ENCODE measurements around the gene MYLK2. TPM values are rescaled to one million over a fixed set of nuclear protein-coding genes. Genes with fewer than 3 reads are reported as not detected.

The MYLK2 gene
- total RNA-seq, 1 experiment from 2014 or later = 0.50 TPM

DNA sequence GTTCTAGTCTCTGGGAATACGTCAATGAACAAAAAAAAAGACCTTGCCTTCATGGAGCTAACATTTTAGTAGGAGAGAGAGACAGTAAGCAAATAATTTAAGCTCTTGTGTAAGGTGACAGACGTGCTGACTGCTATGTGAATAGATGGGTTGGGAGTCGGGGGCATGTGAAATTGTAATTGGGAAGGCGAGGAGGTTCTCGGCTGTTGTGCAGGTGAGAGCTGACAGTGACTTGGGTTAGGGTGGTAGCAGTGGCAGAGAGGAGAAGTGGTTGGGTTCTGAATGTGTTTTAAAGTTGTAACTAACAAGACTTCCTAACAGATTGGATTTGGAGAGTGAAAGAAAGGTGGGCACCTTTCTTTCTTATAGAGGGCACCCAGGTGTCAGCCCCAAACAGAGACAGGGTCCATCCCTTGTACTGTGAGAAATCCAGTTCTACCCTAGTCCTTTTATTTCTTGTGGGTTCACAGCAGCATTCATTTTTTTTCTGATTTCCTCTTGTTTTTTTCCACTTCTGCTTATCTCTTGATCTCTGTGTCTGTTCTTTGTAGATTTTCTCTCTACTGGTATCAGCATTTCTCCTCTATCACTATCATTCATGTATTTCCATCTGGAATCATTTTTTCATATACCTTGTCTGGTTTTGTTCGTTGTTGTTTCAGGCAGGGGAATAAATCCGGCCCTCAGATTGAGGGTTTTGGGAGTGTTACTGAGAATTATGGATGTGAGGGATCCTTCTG, 15.4 kb upstream of the MYLK2 start:
- POLR2A ChIA-PET (ENCODE audit: unreplicated experiment) = no interaction called here
- TF ChIP-seq, protein P1, sequence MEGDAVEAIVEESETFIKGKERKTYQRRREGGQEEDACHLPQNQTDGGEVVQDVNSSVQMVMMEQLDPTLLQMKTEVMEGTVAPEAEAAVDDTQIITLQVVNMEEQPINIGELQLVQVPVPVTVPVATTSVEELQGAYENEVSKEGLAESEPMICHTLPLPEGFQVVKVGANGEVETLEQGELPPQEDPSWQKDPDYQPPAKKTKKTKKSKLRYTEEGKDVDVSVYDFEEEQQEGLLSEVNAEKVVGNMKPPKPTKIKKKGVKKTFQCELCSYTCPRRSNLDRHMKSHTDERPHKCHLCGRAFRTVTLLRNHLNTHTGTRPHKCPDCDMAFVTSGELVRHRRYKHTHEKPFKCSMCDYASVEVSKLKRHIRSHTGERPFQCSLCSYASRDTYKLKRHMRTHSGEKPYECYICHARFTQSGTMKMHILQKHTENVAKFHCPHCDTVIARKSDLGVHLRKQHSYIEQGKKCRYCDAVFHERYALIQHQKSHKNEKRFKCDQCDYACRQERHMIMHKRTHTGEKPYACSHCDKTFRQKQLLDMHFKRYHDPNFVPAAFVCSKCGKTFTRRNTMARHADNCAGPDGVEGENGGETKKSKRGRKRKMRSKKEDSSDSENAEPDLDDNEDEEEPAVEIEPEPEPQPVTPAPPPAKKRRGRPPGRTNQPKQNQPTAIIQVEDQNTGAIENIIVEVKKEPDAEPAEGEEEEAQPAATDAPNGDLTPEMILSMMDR (conservative IDR thresholded peaks at IDR 0.05) = no peak
- TF ChIP-seq EZH2 (IDR thresholded peaks at IDR 0.05; ENCODE audit: low read depth) = no peak
- DNase-seq = no peak
- CTCF ChIA-PET = no interaction called here
- no peaks in the 10 kb centered on the region for H3K4me1 ChIP-seq (replicated peaks; ENCODE audit: insufficient read depth)
- no peak overlapping the region for H3K4me3 ChIP-seq
- intact Hi-C loops (cut with micrococcal nuclease; ENCODE audit: unreplicated experiment) = no loop called here
- no peaks in the 10 kb centered on the region for H3K9me2 ChIP-seq (ENCODE audit: insufficient read depth)
- H3K4me2 ChIP-seq = no peak overlapping the region
- no peak overlapping the region for H3K27ac ChIP-seq
- H3K79me2 ChIP-seq (ENCODE audit: low read depth) = no peaks in the 10 kb centered on the region
- H3K27me3 ChIP-seq (ENCODE audit: insufficient read depth, low read depth) = no peaks in the 10 kb centered on the region
- H3F3A ChIP-seq (ENCODE audit: insufficient read depth, low read depth) = peaks cover 26% of the 10 kb centered on the region; the same call in 1 of the 2 replicates
- no peaks in the 10 kb centered on the region; the same call in 1 of the 2 replicates for H4K20me1 ChIP-seq (ENCODE audit: insufficient read depth)
- no peak overlapping the region for H2AFZ ChIP-seq
- peaks cover 12% of the 10 kb centered on the region for H3K36me3 ChIP-seq (ENCODE audit: low read depth)
- BruUV-seq (replicated peaks) = no TSS peak
- H3K9me3 ChIP-seq (ENCODE audit: insufficient read depth, low read depth) = no peaks in the 10 kb centered on the region

DNA sequence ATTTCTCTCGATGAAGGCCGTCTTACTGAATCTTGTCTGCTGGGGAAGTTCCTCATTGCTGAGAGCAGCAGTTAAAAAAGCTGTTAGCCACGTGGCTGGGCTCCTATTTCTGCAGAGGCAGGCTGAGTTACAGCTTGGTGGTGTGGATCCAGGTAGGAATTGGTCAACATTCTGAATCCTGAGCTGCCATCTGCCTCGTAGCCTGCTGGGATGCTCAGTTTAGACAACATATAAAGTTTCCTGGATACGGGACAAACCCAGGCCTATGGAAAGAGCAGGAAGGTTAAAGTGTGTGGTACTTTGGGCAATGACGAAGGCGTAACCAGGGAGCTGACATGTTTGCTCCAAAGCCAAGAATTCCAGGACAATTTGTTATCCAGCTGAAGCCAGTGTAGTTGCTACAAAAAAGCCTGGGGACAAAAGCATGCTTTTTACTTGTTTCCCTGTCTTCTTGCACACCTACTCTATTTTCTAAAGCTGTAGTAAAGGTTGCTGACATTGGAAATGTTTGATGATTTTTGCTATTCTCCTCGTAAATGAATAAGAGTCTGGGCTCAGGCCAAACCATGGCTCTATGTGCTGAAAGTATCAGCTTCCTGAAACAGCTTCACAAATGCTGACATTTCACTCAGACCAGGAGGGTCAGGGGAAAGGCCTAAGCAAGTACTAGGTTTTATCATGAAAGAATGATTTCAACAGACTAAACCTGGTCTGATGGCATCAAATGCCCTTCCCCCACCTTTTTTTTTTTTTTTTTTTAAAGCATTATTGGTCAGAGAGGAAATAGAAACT, 12.4 kb upstream of the MYLK2 start:
- H3K27ac ChIP-seq = no peak overlapping the region
- no peaks in the 10 kb centered on the region for H3K27me3 ChIP-seq (ENCODE audit: insufficient read depth, low read depth)
- DNase-seq = no peak
- ChIA-PET CTCF (interaction anchor here (0.6 kb wide), 1 partner anchor 292 kb away, joined by 5 read pairs; the partner anchor contains the start of gene HM13), POLR2A (ENCODE audit: unreplicated experiment) (no interaction called here)
- no peak overlapping the region for H3K4me2 ChIP-seq
- peaks cover 3% of the 10 kb centered on the region; the same call in 1 of the 2 replicates for H3K36me3 ChIP-seq (ENCODE audit: low read depth)
- peaks cover 28% of the 10 kb centered on the region for H3F3A ChIP-seq (ENCODE audit: insufficient read depth, low read depth)
- intact Hi-C loops (cut with micrococcal nuclease; ENCODE audit: unreplicated experiment) = no loop called here
- BruUV-seq (replicated peaks) = no TSS peak
- H3K9me3 ChIP-seq (ENCODE audit: insufficient read depth, low read depth) = no peaks in the 10 kb centered on the region
- TF ChIP-seq, protein P1 (conservative IDR thresholded peaks at IDR 0.05) = no peak
- TF ChIP-seq EZH2 (IDR thresholded peaks at IDR 0.05; ENCODE audit: low read depth) = no peak
- H3K79me2 ChIP-seq (ENCODE audit: low read depth) = no peaks in the 10 kb centered on the region
- no peak overlapping the region for H2AFZ ChIP-seq
- H3K4me1 ChIP-seq (replicated peaks; ENCODE audit: insufficient read depth) = peaks cover 8% of the 10 kb centered on the region; the same call in 1 of the 2 replicates
- H4K20me1 ChIP-seq (ENCODE audit: insufficient read depth) = peaks cover 5% of the 10 kb centered on the region; the same call in 1 of the 2 replicates
- no peak overlapping the region for H3K4me3 ChIP-seq
- H3K9me2 ChIP-seq (ENCODE audit: insufficient read depth) = no peaks in the 10 kb centered on the region

DNA sequence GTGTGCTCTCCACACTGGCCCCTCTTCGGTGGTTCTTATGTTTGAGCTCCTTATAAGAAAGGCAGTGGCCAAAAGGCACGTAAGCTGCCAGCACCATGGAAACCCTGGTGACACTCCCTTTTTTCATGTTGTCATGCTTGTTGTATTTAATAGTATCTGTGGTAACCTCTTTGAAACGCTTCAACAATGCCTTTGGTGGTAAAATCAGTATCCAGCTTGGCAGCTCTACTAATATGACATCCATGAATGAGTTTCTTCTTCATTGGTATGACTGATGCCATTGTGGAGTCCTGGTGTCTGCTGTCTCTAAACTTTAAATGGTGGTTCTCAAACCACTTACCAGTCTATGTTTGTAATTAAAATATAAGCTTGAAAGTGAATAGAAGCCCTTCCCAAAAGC, 10.7 kb upstream of the MYLK2 start:
- Histone ChIP-seq H3K4me3 (no peak overlapping the region), H2AFZ (no peak overlapping the region), H4K20me1 (ENCODE audit: insufficient read depth) (peaks cover 5% of the 10 kb centered on the region; the same call in 1 of the 2 replicates), H3F3A (ENCODE audit: insufficient read depth, low read depth) (peaks cover 19% of the 10 kb centered on the region), H3K4me2 (no peak overlapping the region), H3K4me1 (replicated peaks; ENCODE audit: insufficient read depth) (peaks cover 8% of the 10 kb centered on the region; the same call in 1 of the 2 replicates), H3K27me3 (ENCODE audit: insufficient read depth, low read depth) (no peaks in the 10 kb centered on the region), H3K36me3 (ENCODE audit: low read depth) (no peaks in the 10 kb centered on the region), H3K9me2 (ENCODE audit: insufficient read depth) (no peaks in the 10 kb centered on the region), H3K27ac (no peak overlapping the region), H3K9me3 (ENCODE audit: insufficient read depth, low read depth) (no peaks in the 10 kb centered on the region), H3K79me2 (ENCODE audit: low read depth) (no peaks in the 10 kb centered on the region)
- CTCF ChIA-PET = no interaction called here
- no TSS peak for BruUV-seq (replicated peaks)
- intact Hi-C loops (cut with micrococcal nuclease; ENCODE audit: unreplicated experiment) = no loop called here
- DNase-seq = no peak
- TF ChIP-seq EZH2 (IDR thresholded peaks at IDR 0.05; ENCODE audit: low read depth) = no peak
- TF ChIP-seq, protein P1 (conservative IDR thresholded peaks at IDR 0.05) = no peak
- POLR2A ChIA-PET (ENCODE audit: unreplicated experiment) = no interaction called here

Measured in PC-9 (cell line).